Posterior vena cava (tissue), 2 donors: ENCODE data around the gene ENTR1. TPM values are rescaled to one million over a fixed set of nuclear protein-coding genes. Genes with fewer than 3 reads are reported as not detected.

Experiments used
- DNase-seq: peaks from one replicate; pipeline ENCODE4 v3.0.0-alpha.2; 2020; ENCODE audit warnings: low spot score
- intact Hi-C, 2 donors: fragments of 100-400 bp; cut with DNase I; formaldehyde crosslinking; loops; one replicate each; pipeline versions ENCODE4 v1.14.1 to v1.14.2; 2022 to 2023
- total RNA-seq, 2 donors: library from RNA; stranded (reverse); fragmentation: NEBNext Ultra II Directional; extraction: Animal tissue kit (Norgen Biotek cat#: 25700); gene quantifications; one replicate each; pipeline ENCODE4 v1.2.1, GENCODE V29; 2021
- donor health status: DM: yes; HTN: yes; CAD: no.
- donor health status: DM: yes; HTN: yes; CAD: no.

The ENTR1 gene
- total RNA-seq, 2 donors from 2014 or later: 28.7 to 29.3 TPM

- intact Hi-C loops: no loop called here
- no peak for DNase-seq
Observed at GRCh38 chr9:136441191-136441680, 30.8 kb upstream of the ENTR1 start.

- peak; percentile 92 for DNase-seq
- intact Hi-C loops: no loop called here
Observed at GRCh38 chr9:136439481-136440408, 29.3 kb upstream of the ENTR1 start, which contains the start of gene INPP5E. Gene INPP5E, minus strand, starts transcription at chr9:136439845. Its CDS starts 426 bp downstream, at chr9:136439419.

- no peak for DNase-seq
- intact Hi-C loops: no loop called here
Observed at GRCh38 chr9:136438548-136439480, 28.4 kb upstream of the ENTR1 start.

GRCh38 chr9:136437839-136438547 is 27.6 kb upstream of the ENTR1 start:
- DNase-seq: no peak
- intact Hi-C loops: no loop called here

GRCh38 chr9:136437430-136437829 is 27.0 kb upstream of the ENTR1 start:
- no peak for DNase-seq
- intact Hi-C loops: no loop called here

GRCh38 chr9:136436055-136436634 is 25.7 kb upstream of the ENTR1 start:
- DNase-seq: no peak
- intact Hi-C loops: no loop called here

GRCh38 chr9:136434580-136435169 is 24.3 kb upstream of the ENTR1 start:
- no peak for DNase-seq
- intact Hi-C loops: no loop called here

GRCh38 chr9:136433849-136434579 is 23.6 kb upstream of the ENTR1 start:
- intact Hi-C loops: loop anchor here in 1 of 2 donors (1.0 kb wide), 1 partner anchor 13 kb away; no protein-coding TSS in a partner anchor
- DNase-seq: no peak

- no peak for DNase-seq
- intact Hi-C loops: loop anchor here in 1 of 2 donors (1.0 kb wide), 1 partner anchor 14 kb away; no protein-coding TSS in a partner anchor
Observed at GRCh38 chr9:136433043-136433715, 22.8 kb upstream of the ENTR1 start.

- no peak for DNase-seq
- intact Hi-C loops: no loop called here
Observed at GRCh38 chr9:136432591-136432990, 22.2 kb upstream of the ENTR1 start.

GRCh38 chr9:136431782-136432350 is 21.5 kb upstream of the ENTR1 start:
- DNase-seq: no peak
- intact Hi-C loops: no loop called here

GRCh38 chr9:136430588-136431234 is 20.3 kb upstream of the ENTR1 start:
- no peak for DNase-seq
- intact Hi-C loops: no loop called here

- no peak for DNase-seq
- intact Hi-C loops: no loop called here
Observed at GRCh38 chr9:136429683-136430491, 19.5 kb upstream of the ENTR1 start.

- intact Hi-C loops: no loop called here
- DNase-seq: no peak
Observed at GRCh38 chr9:136429075-136429628, 18.7 kb upstream of the ENTR1 start.

GRCh38 chr9:136426787-136427186 is 16.4 kb upstream of the ENTR1 start:
- no peak for DNase-seq

More at GRCh38 chr9:136426787-136427186, 16.4 kb upstream of the ENTR1 start:
- intact Hi-C loops: no loop called here
